Measurements from ENCODE around the gene PIGR. TPM values are rescaled to one million over a fixed set of nuclear protein-coding genes. Genes with fewer than 3 reads are reported as not detected.

PIGR gene
- total RNA-seq, 1 donor from 2014 or later, result not detected

- H3K27ac Mint-ChIP-seq, result peak overlapping the region; percentile 42
- H3K9me3 Mint-ChIP-seq, result no peaks in the 10 kb centered on the region
- peaks cover 1% of the 10 kb centered on the region for H3K36me3 Mint-ChIP-seq (ENCODE audit: low read depth)
- peak overlapping the region; percentile 9 for H3K4me3 Mint-ChIP-seq
- peaks cover 50% of the 10 kb centered on the region for H3K4me1 Mint-ChIP-seq
- intact Hi-C loops (cut with micrococcal nuclease), result loop anchor here (2.0 kb wide), 1 partner anchor 15 kb away; no protein-coding TSS in a partner anchor
- DNase-seq, result no peak
- H3K27me3 Mint-ChIP-seq, result peaks cover 3% of the 10 kb centered on the region
Measured at GRCh38 chr1:206891412-206891811, 54.9 kb downstream of the PIGR start.

- Mint-ChIP-seq H3K27me3 (peaks cover 3% of the 10 kb centered on the region), H3K4me1 (peaks cover 46% of the 10 kb centered on the region), H3K27ac (peak overlapping the region; percentile 60), H3K9me3 (no peaks in the 10 kb centered on the region), H3K4me3 (peak overlapping the region; percentile 45), H3K36me3 (ENCODE audit: low read depth) (peaks cover 1% of the 10 kb centered on the region)
- intact Hi-C loops (cut with micrococcal nuclease), result loop anchor here (2.0 kb wide), 1 partner anchor 16 kb away; no protein-coding TSS in a partner anchor
- DNase-seq, result no peak
Measured at GRCh38 chr1:206890125-206891060, 55.9 kb downstream of the PIGR start.

- no peak for DNase-seq
- intact Hi-C loops (cut with micrococcal nuclease), result no loop called here
- Mint-ChIP-seq H3K4me1 (peaks cover 33% of the 10 kb centered on the region), H3K36me3 (ENCODE audit: low read depth) (peaks cover 1% of the 10 kb centered on the region), H3K4me3 (no peak overlapping the region), H3K9me3 (no peaks in the 10 kb centered on the region), H3K27me3 (peaks cover 8% of the 10 kb centered on the region), H3K27ac (no peak overlapping the region)
Measured at GRCh38 chr1:206887701-206888100, 58.6 kb downstream of the PIGR start.

- intact Hi-C loops (cut with micrococcal nuclease), result no loop called here
- H3K4me3 Mint-ChIP-seq, result no peak overlapping the region
- peaks cover 1% of the 10 kb centered on the region for H3K36me3 Mint-ChIP-seq (ENCODE audit: low read depth)
- no peak for DNase-seq
- H3K27me3 Mint-ChIP-seq, result peaks cover 9% of the 10 kb centered on the region
- no peaks in the 10 kb centered on the region for H3K9me3 Mint-ChIP-seq
- H3K4me1 Mint-ChIP-seq, result peaks cover 32% of the 10 kb centered on the region
- no peak overlapping the region for H3K27ac Mint-ChIP-seq
Measured at GRCh38 chr1:206886831-206887230, 59.4 kb downstream of the PIGR start.

- Mint-ChIP-seq H3K27me3 (peaks cover 9% of the 10 kb centered on the region), H3K9me3 (no peaks in the 10 kb centered on the region), H3K4me1 (peaks cover 20% of the 10 kb centered on the region), H3K4me3 (no peak overlapping the region), H3K27ac (no peak overlapping the region), H3K36me3 (ENCODE audit: low read depth) (no peaks in the 10 kb centered on the region)
- intact Hi-C loops (cut with micrococcal nuclease), result no loop called here
- DNase-seq, result no peak
Measured at GRCh38 chr1:206885341-206886060, 60.8 kb downstream of the PIGR start.

- Mint-ChIP-seq H3K4me3 (no peak overlapping the region), H3K27ac (no peak overlapping the region), H3K4me1 (peaks cover 8% of the 10 kb centered on the region), H3K27me3 (peaks cover 9% of the 10 kb centered on the region), H3K9me3 (peaks cover 6% of the 10 kb centered on the region), H3K36me3 (ENCODE audit: low read depth) (no peaks in the 10 kb centered on the region)
- DNase-seq, result no peak
- intact Hi-C loops (cut with micrococcal nuclease), result no loop called here
Measured at GRCh38 chr1:206883876-206884275, 62.4 kb downstream of the PIGR start.

- no peak for DNase-seq
- H3K27ac Mint-ChIP-seq, result no peak overlapping the region
- peaks cover 9% of the 10 kb centered on the region for H3K9me3 Mint-ChIP-seq
- H3K27me3 Mint-ChIP-seq, result peaks cover 9% of the 10 kb centered on the region
- H3K4me1 Mint-ChIP-seq, result peaks cover 4% of the 10 kb centered on the region
- H3K4me3 Mint-ChIP-seq, result no peak overlapping the region
- intact Hi-C loops (cut with micrococcal nuclease), result no loop called here
- H3K36me3 Mint-ChIP-seq (ENCODE audit: low read depth), result no peaks in the 10 kb centered on the region
Measured at GRCh38 chr1:206883160-206883559, 63.1 kb downstream of the PIGR start.

GRCh38 chr1:206882555-206882954 is 63.7 kb downstream of the PIGR start:
- no peak for DNase-seq
- no peak overlapping the region for H3K4me3 Mint-ChIP-seq
- H3K27ac Mint-ChIP-seq, result no peak overlapping the region
- H3K4me1 Mint-ChIP-seq, result peaks cover 2% of the 10 kb centered on the region
- peaks cover 9% of the 10 kb centered on the region for H3K27me3 Mint-ChIP-seq
- intact Hi-C loops (cut with micrococcal nuclease), result no loop called here
- peaks cover under 1% of the 10 kb centered on the region for H3K36me3 Mint-ChIP-seq (ENCODE audit: low read depth)
- H3K9me3 Mint-ChIP-seq, result peaks cover 13% of the 10 kb centered on the region

- no peak overlapping the region for H3K27ac Mint-ChIP-seq
- no peak for DNase-seq
- H3K36me3 Mint-ChIP-seq (ENCODE audit: low read depth), result peaks cover 3% of the 10 kb centered on the region
- peaks cover 2% of the 10 kb centered on the region for H3K4me1 Mint-ChIP-seq
- intact Hi-C loops (cut with micrococcal nuclease), result no loop called here
- H3K9me3 Mint-ChIP-seq, result peaks cover 28% of the 10 kb centered on the region
- no peak overlapping the region for H3K4me3 Mint-ChIP-seq
- H3K27me3 Mint-ChIP-seq, result peaks cover 7% of the 10 kb centered on the region
Measured at GRCh38 chr1:206880314-206880713, 66.0 kb downstream of the PIGR start.

Other genes starting within 250 kb of the PIGR start
- gene IL19, start 175.7 kb downstream of the PIGR start, total RNA-seq, result not detected in 2 replicates
- 3.4 TPM in 2 replicates for gene IL10, start 174.0 kb downstream of the PIGR start, total RNA-seq
- not detected in 2 replicates for gene IL20, start 80.8 kb downstream of the PIGR start, total RNA-seq
- 5.1 and 5.9 TPM in 2 replicates for gene IL24, start 49.0 kb downstream of the PIGR start, total RNA-seq
- 19.6 and 23.2 TPM in 2 replicates for gene FCMR, start 24.5 kb downstream of the PIGR start, total RNA-seq
- gene FCAMR, start 24.0 kb upstream of the PIGR start, total RNA-seq, result not detected in 2 replicates
- not detected in 2 replicates for gene C1orf116, start 86.3 kb upstream of the PIGR start, total RNA-seq
- 7.8 and 8.0 TPM in 2 replicates for gene YOD1, start 104.7 kb upstream of the PIGR start, total RNA-seq
- gene PFKFB2, start 106.8 kb upstream of the PIGR start, total RNA-seq, result 2.6 and 3.5 TPM in 2 replicates
- 0.43 and 0.82 TPM in 2 replicates for gene C4BPB, start 142.4 kb upstream of the PIGR start, total RNA-seq
- gene C4BPA, start 157.8 kb upstream of the PIGR start, total RNA-seq, result not detected in 2 replicates

All from activated CD4-positive, alpha-beta T cell treated with anti-CD3 and anti-CD28 coated beads, Interleukin-2, amount 10 ng/mL, durations not matched to agents 24 days and 14 days (primary cell).